C4-2B (cell line): ENCODE measurements around the gene CCNY.

ENCODE experiments used
- CTCF ChIP-seq: fragments of 450-650 bp; conservative IDR thresholded peaks from 2 replicates; pipeline ENCODE4 v1.5.1; 2017; ENCODE audit warnings: mild to moderate bottlenecking
- ZFX ChIP-seq: fragments of 450-650 bp; IDR thresholded peaks from 2 replicates; pipeline ENCODE4 v1.6.1; 2017

- TF ChIP-seq CTCF = no peak
- no peak for TF ChIP-seq ZFX
These were observed 129.9 kb downstream of the CCNY start for GRCh38 chr10:35466170-35466569.
